ENCODE measurements around the gene UNG. TPM values are rescaled to one million over a fixed set of nuclear protein-coding genes. Genes with fewer than 3 reads are reported as not detected.

UNG gene
- total RNA-seq, 4 donors from 2014 or later, result 21.6 to 32.7 (median 27.9) TPM

- DNase-seq, result peak; percentile 71 to 80
- intact Hi-C loops (cut with DNase I; ENCODE audit: low total_unique reads), result no loop called here
- TF ChIP-seq POLR2A (IDR thresholded peaks at IDR 0.05), result no peak
- TF ChIP-seq CTCF (IDR thresholded peaks at IDR 0.05), result no peak
Measured at GRCh38 chr12:109147954-109148353, 50.6 kb downstream of the UNG start.

GRCh38 chr12:109150124-109150640 is 52.8 kb downstream of the UNG start:
- no peak for DNase-seq
- TF ChIP-seq POLR2A (IDR thresholded peaks at IDR 0.05) (no peak), CTCF (IDR thresholded peaks at IDR 0.05) (no peak)
- no peaks in the 10 kb centered on the region for H3K4me1 ChIP-seq
- no peaks in the 10 kb centered on the region for H3K9me3 ChIP-seq
- H3K27ac ChIP-seq, result no peak overlapping the region
- no peaks in the 10 kb centered on the region for H3K36me3 ChIP-seq
- intact Hi-C loops (cut with DNase I; ENCODE audit: low total_unique reads), result no loop called here
- no peak overlapping the region for H3K4me3 ChIP-seq
- H3K27me3 ChIP-seq, result no peaks in the 10 kb centered on the region

More at GRCh38 chr12:109147954-109148353, 50.6 kb downstream of the UNG start:
- Histone ChIP-seq H3K9me3 (no peaks in the 10 kb centered on the region), H3K27me3 (no peaks in the 10 kb centered on the region), H3K4me3 (no peak overlapping the region), H3K36me3 (no peaks in the 10 kb centered on the region), H3K27ac (peak overlapping the region; percentile 69 to 76), H3K4me1 (no peaks in the 10 kb centered on the region)

DNA sequence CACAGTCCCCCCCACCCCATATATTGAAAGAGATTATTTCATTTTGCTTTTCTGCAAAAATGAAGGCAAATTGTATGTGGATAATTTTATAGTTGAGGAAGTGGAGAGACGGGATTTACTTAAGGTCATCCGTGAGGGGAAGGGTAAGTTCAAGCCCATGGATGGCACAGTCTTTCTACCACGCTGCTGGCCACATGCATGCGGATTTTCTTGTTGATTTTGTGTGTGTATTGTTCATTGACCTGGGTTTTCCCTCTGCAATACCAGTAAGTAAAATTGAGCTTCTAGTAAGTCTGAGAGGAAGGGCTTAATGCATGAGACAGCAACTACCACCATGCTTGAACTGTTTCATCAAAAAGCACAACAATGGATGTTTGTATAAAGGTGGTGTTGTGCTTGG is 54.1 kb downstream of the UNG start:
- Histone ChIP-seq H3K4me1 (no peaks in the 10 kb centered on the region), H3K36me3 (no peaks in the 10 kb centered on the region), H3K27ac (no peak overlapping the region), H3K9me3 (no peaks in the 10 kb centered on the region), H3K27me3 (no peaks in the 10 kb centered on the region), H3K4me3 (no peak overlapping the region)
- no peak for TF ChIP-seq CTCF (IDR thresholded peaks at IDR 0.05)
- TF ChIP-seq POLR2A (IDR thresholded peaks at IDR 0.05), result no peak
- DNase-seq, result no peak
- intact Hi-C loops (cut with DNase I; ENCODE audit: low total_unique reads), result no loop called here

- Histone ChIP-seq H3K36me3 (no peaks in the 10 kb centered on the region), H3K9me3 (no peaks in the 10 kb centered on the region), H3K4me3 (peak overlapping the region; percentile 75 to 76), H3K27me3 (no peaks in the 10 kb centered on the region), H3K27ac (peak overlapping the region; percentile 86 to 88), H3K4me1 (no peaks in the 10 kb centered on the region)
- intact Hi-C loops (cut with DNase I; ENCODE audit: low total_unique reads), result no loop called here
- no peak for TF ChIP-seq CTCF (IDR thresholded peaks at IDR 0.05)
- no peak for TF ChIP-seq POLR2A (IDR thresholded peaks at IDR 0.05)
- DNase-seq, result peak in 1 of 2 donors; percentile 44
Measured at GRCh38 chr12:109153821-109154441, 56.5 kb downstream of the UNG start.
